ENCODE measurements around the gene PLCD1. TPM values are rescaled to one million over a fixed set of nuclear protein-coding genes. Genes with fewer than 3 reads are reported as not detected.

Gene PLCD1
- total and polyA plus RNA-seq, 8 donors = 7.5 to 15.6 (median 10.1) TPM

- H3K27me3 ChIP-seq = no peaks in the 10 kb centered on the region
- ATAC-seq (no peak), DNase-seq (peak in 1 of 6 donors; percentile 37), FAIRE-seq (no peak)
- H3K9me3 ChIP-seq = no peaks in the 10 kb centered on the region
- H3K36me3 ChIP-seq = peaks cover 0 to 10% (median 0%) of the 10 kb centered on the region in 3 donors
- peaks cover 0 to 8% (median 0%) of the 10 kb centered on the region in 3 donors for H3K4me1 ChIP-seq
- H3K27ac ChIP-seq = no peak overlapping the region
- intact Hi-C loops (cut with DNase I) = no loop called here
- no peak overlapping the region for H3K4me3 ChIP-seq
- WGBS, 2 donors = 98 to 99% methylated on average over 13 of the region's 13 CpGs
- no peak for TF ChIP-seq CTCF (IDR thresholded peaks at IDR 0.05)
Measured at GRCh38 chr3:38016410-38016809, 13.0 kb downstream of the PLCD1 start.

GRCh38 chr3:38015984-38016383 lies 13.5 kb downstream of the PLCD1 start:
- peaks cover 0 to 8% (median 0%) of the 10 kb centered on the region in 3 donors for H3K4me1 ChIP-seq
- no peak overlapping the region for H3K27ac ChIP-seq
- intact Hi-C loops (cut with DNase I) = no loop called here
- WGBS, 2 donors = 89 to 90% methylated on average over 3 of the region's 3 CpGs
- no peaks in the 10 kb centered on the region for H3K27me3 ChIP-seq
- peaks cover 0 to 12% (median 0%) of the 10 kb centered on the region in 3 donors for H3K36me3 ChIP-seq
- FAIRE-seq (no peak), DNase-seq (no peak), ATAC-seq (no peak)
- TF ChIP-seq CTCF (IDR thresholded peaks at IDR 0.05) = no peak
- H3K9me3 ChIP-seq = no peaks in the 10 kb centered on the region
- H3K4me3 ChIP-seq = no peak overlapping the region

GRCh38 chr3:38015485-38015884 lies 14.0 kb downstream of the PLCD1 start:
- peaks cover 0 to 17% (median 0%) of the 10 kb centered on the region in 3 donors for H3K36me3 ChIP-seq

GRCh38 chr3:38011111-38011510 lies 18.3 kb downstream of the PLCD1 start:
- Histone ChIP-seq H3K36me3 (peaks cover 0 to 19% (median 3%) of the 10 kb centered on the region in 3 donors), H3K4me1 (no peaks in the 10 kb centered on the region), H3K27me3 (no peaks in the 10 kb centered on the region), H3K27ac (no peak overlapping the region), H3K4me3 (no peak overlapping the region), H3K9me3 (no peaks in the 10 kb centered on the region)
- ATAC-seq = peak in 1 of 4 donors; percentile 18
- no peak for TF ChIP-seq CTCF (IDR thresholded peaks at IDR 0.05)
- intact Hi-C loops (cut with DNase I) = no loop called here
- DNase-seq = peak in 3 of 6 donors; percentile 25 to 64 (median 57)
- no peak for FAIRE-seq
- 93 to 95% methylated on average over 20 to 21 of the region's 21 CpGs for WGBS, 2 donors

More at GRCh38 chr3:38015485-38015884, 14.0 kb downstream of the PLCD1 start:
- ATAC-seq (no peak), FAIRE-seq (no peak), DNase-seq (no peak)
- no peak for TF ChIP-seq CTCF (IDR thresholded peaks at IDR 0.05)
- Histone ChIP-seq H3K4me1 (peaks cover 0 to 8% (median 0%) of the 10 kb centered on the region in 3 donors), H3K27me3 (no peaks in the 10 kb centered on the region), H3K4me3 (no peak overlapping the region), H3K27ac (no peak overlapping the region), H3K9me3 (no peaks in the 10 kb centered on the region)
- 83 to 85% methylated on average over 3 of the region's 3 CpGs for WGBS, 2 donors
- intact Hi-C loops (cut with DNase I) = no loop called here

GRCh38 chr3:38009807-38010591 lies 19.4 kb downstream of the PLCD1 start:
- Histone ChIP-seq H3K27me3 (no peaks in the 10 kb centered on the region), H3K4me1 (peaks cover 0 to 9% (median 0%) of the 10 kb centered on the region in 3 donors), H3K36me3 (peaks cover 0 to 12% (median 3%) of the 10 kb centered on the region in 3 donors), H3K4me3 (no peak overlapping the region), H3K9me3 (no peaks in the 10 kb centered on the region), H3K27ac (no peak overlapping the region)
- DNase-seq = peak in 3 of 6 donors; percentile 21 to 71 (median 49)
- intact Hi-C loops (cut with DNase I) = no loop called here
- ATAC-seq = no peak
- TF ChIP-seq CTCF (IDR thresholded peaks at IDR 0.05) = no peak
- 92 to 93% methylated on average over 27 of the region's 27 CpGs for WGBS, 2 donors
- FAIRE-seq = no peak
